ENCODE results near the gene RAB29. TPM values are rescaled to one million over a fixed set of nuclear protein-coding genes. Genes with fewer than 3 reads are reported as not detected.

The RAB29 gene
- total and polyA plus RNA-seq, 9 of the 15 experiments (the other 6 are each of a cell fraction or from before 2014, with no cell fraction given): 6.3 to 17.6 (median 8.0) TPM

DNA sequence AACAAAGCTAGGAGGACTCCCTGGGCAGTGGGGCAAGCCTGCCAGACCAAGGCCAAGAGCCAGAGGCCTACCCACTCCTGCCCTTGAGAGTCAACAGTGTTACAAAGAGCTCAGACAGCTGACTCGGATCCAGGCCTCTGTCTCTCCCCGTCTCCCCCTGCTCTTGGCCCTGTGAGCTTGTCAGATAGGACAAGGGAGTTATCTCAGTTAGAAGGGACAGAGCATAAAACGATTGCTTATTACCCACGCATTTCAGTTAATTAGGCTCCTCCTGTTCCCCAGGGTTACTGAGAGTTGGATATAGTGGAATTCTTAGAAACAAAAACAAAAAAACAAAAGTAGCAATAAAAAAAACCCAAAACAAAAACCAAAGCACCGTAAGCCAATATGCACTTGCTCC lies 36.4 kb upstream of the RAB29 start (continued):
- TF ChIP-seq, protein P1, sequence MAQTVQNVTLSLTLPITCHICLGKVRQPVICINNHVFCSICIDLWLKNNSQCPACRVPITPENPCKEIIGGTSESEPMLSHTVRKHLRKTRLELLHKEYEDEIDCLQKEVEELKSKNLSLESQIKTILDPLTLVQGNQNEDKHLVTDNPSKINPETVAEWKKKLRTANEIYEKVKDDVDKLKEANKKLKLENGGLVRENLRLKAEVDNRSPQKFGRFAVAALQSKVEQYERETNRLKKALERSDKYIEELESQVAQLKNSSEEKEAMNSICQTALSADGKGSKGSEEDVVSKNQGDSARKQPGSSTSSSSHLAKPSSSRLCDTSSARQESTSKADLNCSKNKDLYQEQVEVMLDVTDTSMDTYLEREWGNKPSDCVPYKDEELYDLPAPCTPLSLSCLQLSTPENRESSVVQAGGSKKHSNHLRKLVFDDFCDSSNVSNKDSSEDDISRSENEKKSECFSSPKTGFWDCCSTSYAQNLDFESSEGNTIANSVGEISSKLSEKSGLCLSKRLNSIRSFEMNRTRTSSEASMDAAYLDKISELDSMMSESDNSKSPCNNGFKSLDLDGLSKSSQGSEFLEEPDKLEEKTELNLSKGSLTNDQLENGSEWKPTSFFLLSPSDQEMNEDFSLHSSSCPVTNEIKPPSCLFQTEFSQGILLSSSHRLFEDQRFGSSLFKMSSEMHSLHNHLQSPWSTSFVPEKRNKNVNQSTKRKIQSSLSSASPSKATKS (CRISPR knock-in tag; IDR thresholded peaks at IDR 0.05): no peak
- TF ChIP-seq BACH1 (tag; IDR thresholded peaks at IDR 0.05) (no peak), CC2D1A (IDR thresholded peaks at IDR 0.05) (no peak), FOXK2 (conservative IDR thresholded peaks at IDR 0.05 in 1 of 2, IDR thresholded peaks at IDR 0.05 in 1 of 2; ENCODE audit: low read depth in 2 of 2) (no peak; a peak in 1 of 4 replicates), TOE1 (IDR thresholded peaks at IDR 0.05; ENCODE audit: borderline replicate concordance) (peak; percentile 30; the same call in 1 of the 2 replicates), TOE1 (CRISPR knock-in tag; IDR thresholded peaks at IDR 0.05; ENCODE audit: borderline replicate concordance, low read depth) (no peak), MEF2A (IDR thresholded peaks at IDR 0.05; ENCODE audit: control insufficient read depth, low read depth, low read length) (0 out of 2 replicates have a peak, but pooled peaks have one; percentile 25), NR3C1 (CRISPR knock-in tag; IDR thresholded peaks at IDR 0.05) (no peak), ZNF764 (CRISPR knock-in tag; IDR thresholded peaks at IDR 0.05; ENCODE audit: low read depth) (no peak), TEAD1 (CRISPR knock-in tag; IDR thresholded peaks at IDR 0.05) (no peak), ZNF766 (CRISPR knock-in tag; conservative IDR thresholded peaks at IDR 0.05) (no peak), KLF16 (IDR thresholded peaks at IDR 0.05) (no peak), TGIF2 (CRISPR knock-in tag; IDR thresholded peaks at IDR 0.05) (no peak), MYC (IDR thresholded peaks at IDR 0.05; ENCODE audit: low read depth, low read length) (no peak), MYC (CRISPR knock-in tag; IDR thresholded peaks at IDR 0.05; ENCODE audit: borderline replicate concordance, low read depth) (no peak)
- TF ChIP-seq, protein P2, sequence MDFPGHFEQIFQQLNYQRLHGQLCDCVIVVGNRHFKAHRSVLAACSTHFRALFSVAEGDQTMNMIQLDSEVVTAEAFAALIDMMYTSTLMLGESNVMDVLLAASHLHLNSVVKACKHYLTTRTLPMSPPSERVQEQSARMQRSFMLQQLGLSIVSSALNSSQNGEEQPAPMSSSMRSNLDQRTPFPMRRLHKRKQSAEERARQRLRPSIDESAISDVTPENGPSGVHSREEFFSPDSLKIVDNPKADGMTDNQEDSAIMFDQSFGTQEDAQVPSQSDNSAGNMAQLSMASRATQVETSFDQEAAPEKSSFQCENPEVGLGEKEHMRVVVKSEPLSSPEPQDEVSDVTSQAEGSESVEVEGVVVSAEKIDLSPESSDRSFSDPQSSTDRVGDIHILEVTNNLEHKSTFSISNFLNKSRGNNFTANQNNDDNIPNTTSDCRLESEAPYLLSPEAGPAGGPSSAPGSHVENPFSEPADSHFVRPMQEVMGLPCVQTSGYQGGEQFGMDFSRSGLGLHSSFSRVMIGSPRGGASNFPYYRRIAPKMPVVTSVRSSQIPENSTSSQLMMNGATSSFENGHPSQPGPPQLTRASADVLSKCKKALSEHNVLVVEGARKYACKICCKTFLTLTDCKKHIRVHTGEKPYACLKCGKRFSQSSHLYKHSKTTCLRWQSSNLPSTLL (IDR thresholded peaks at IDR 0.05): no peak
- TF ChIP-seq, protein P3, sequence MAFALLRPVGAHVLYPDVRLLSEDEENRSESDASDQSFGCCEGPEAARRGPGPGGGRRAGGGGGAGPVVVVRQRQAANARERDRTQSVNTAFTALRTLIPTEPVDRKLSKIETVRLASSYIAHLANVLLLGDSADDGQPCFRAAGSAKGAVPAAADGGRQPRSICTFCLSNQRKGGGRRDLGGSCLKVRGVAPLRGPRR (CRISPR knock-in tag; IDR thresholded peaks at IDR 0.05): no peak
- TF ChIP-seq, protein P4, sequence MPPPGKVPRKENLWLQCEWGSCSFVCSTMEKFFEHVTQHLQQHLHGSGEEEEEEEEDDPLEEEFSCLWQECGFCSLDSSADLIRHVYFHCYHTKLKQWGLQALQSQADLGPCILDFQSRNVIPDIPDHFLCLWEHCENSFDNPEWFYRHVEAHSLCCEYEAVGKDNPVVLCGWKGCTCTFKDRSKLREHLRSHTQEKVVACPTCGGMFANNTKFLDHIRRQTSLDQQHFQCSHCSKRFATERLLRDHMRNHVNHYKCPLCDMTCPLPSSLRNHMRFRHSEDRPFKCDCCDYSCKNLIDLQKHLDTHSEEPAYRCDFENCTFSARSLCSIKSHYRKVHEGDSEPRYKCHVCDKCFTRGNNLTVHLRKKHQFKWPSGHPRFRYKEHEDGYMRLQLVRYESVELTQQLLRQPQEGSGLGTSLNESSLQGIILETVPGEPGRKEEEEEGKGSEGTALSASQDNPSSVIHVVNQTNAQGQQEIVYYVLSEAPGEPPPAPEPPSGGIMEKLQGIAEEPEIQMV (tag; conservative IDR thresholded peaks at IDR 0.05; ENCODE audit: low read depth): no peak
- TF ChIP-seq, protein P5, sequence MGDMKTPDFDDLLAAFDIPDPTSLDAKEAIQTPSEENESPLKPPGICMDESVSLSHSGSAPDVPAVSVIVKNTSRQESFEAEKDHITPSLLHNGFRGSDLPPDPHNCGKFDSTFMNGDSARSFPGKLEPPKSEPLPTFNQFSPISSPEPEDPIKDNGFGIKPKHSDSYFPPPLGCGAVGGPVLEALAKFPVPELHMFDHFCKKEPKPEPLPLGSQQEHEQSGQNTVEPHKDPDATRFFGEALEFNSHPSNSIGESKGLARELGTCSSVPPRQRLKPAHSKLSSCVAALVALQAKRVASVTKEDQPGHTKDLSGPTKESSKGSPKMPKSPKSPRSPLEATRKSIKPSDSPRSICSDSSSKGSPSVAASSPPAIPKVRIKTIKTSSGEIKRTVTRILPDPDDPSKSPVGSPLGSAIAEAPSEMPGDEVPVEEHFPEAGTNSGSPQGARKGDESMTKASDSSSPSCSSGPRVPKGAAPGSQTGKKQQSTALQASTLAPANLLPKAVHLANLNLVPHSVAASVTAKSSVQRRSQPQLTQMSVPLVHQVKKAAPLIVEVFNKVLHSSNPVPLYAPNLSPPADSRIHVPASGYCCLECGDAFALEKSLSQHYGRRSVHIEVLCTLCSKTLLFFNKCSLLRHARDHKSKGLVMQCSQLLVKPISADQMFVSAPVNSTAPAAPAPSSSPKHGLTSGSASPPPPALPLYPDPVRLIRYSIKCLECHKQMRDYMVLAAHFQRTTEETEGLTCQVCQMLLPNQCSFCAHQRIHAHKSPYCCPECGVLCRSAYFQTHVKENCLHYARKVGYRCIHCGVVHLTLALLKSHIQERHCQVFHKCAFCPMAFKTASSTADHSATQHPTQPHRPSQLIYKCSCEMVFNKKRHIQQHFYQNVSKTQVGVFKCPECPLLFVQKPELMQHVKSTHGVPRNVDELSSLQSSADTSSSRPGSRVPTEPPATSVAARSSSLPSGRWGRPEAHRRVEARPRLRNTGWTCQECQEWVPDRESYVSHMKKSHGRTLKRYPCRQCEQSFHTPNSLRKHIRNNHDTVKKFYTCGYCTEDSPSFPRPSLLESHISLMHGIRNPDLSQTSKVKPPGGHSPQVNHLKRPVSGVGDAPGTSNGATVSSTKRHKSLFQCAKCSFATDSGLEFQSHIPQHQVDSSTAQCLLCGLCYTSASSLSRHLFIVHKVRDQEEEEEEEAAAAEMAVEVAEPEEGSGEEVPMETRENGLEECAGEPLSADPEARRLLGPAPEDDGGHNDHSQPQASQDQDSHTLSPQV (IDR thresholded peaks at IDR 0.05): no peak

All from K562 (cell line).